ENCODE measurements around the gene MICAL3.
"Not testable (repeated sequence)": the region's sequence is repeated elsewhere in the genome, so short reads cannot be mapped to it uniquely, and the experiment has no call there.

- TF ChIP-seq CTCF (IDR thresholded peaks at IDR 0.05; ENCODE audit: low read length); EZH2 (IDR thresholded peaks at IDR 0.05; ENCODE audit: borderline replicate concordance, low read length): not testable (repeated sequence)
These were observed 39.4 kb upstream of the MICAL3 start for GRCh38 chr22:18063715-18064114.
